GM18867 (cell line): ENCODE results near the gene RASGEF1C.
"Not testable (repeated sequence)": the region's sequence is repeated elsewhere in the genome, so short reads cannot be mapped to it uniquely, and the experiment has no call there.

ENCODE experiments used
- ATAC-seq: cut with Tn5 transposase; IDR thresholded peaks from one replicate; pipeline ENCODE4 v1.9.1; 2021; ENCODE audit warnings: mild to moderate bottlenecking, moderate library complexity; ENCODE audit not compliant: unreplicated experiment

RASGEF1C gene

GRCh38 chr5:180124662-180125061, 84.3 kb downstream of the RASGEF1C start:
- not testable (repeated sequence) for ATAC-seq

- ATAC-seq, result no peak
Observed at GRCh38 chr5:180122875-180123274, 86.1 kb downstream of the RASGEF1C start.

- no peak for ATAC-seq
Observed at GRCh38 chr5:180121826-180122413, 87.1 kb downstream of the RASGEF1C start.

GRCh38 chr5:180120237-180121101, 88.5 kb downstream of the RASGEF1C start:
- no peak for ATAC-seq

GRCh38 chr5:180119903-180120236, 89.1 kb downstream of the RASGEF1C start:
- ATAC-seq, result no peak

- ATAC-seq, result no peak
Observed at GRCh38 chr5:180119031-180119902, 89.7 kb downstream of the RASGEF1C start.

- ATAC-seq, result no peak
Observed at GRCh38 chr5:180118391-180118791, 90.6 kb downstream of the RASGEF1C start.

- ATAC-seq, result no peak
Observed at GRCh38 chr5:180117000-180117725, 91.8 kb downstream of the RASGEF1C start.

- ATAC-seq, result no peak
Observed at GRCh38 chr5:180116077-180116999, 92.7 kb downstream of the RASGEF1C start.

GRCh38 chr5:180115326-180116076, 93.5 kb downstream of the RASGEF1C start:
- no peak for ATAC-seq

GRCh38 chr5:180114304-180115003, 94.6 kb downstream of the RASGEF1C start:
- ATAC-seq, result no peak

GRCh38 chr5:180113660-180114303, 95.2 kb downstream of the RASGEF1C start:
- no peak for ATAC-seq

- ATAC-seq, result no peak
Observed at GRCh38 chr5:180112181-180112861, 96.7 kb downstream of the RASGEF1C start.

GRCh38 chr5:180111273-180112002, 97.6 kb downstream of the RASGEF1C start:
- no peak for ATAC-seq

- no peak for ATAC-seq
Observed at GRCh38 chr5:180109920-180110319, 99.1 kb downstream of the RASGEF1C start.

- ATAC-seq, result no peak
Observed at GRCh38 chr5:180107005-180107404, 102.0 kb downstream of the RASGEF1C start.

GRCh38 chr5:180105827-180106312, 103.1 kb downstream of the RASGEF1C start:
- no peak for ATAC-seq
